Measurements from ENCODE around the gene ADAT2. TPM values are rescaled to one million over a fixed set of nuclear protein-coding genes. Genes with fewer than 3 reads are reported as not detected.

The ADAT2 gene
- total and polyA plus RNA-seq, 10 of the 15 experiments (the other 5 are each of a cell fraction or from before 2014, with no cell fraction given): 7.8 to 38.6 (median 17.3) TPM

GRCh38 chr6:143426026-143426425 is 24.5 kb downstream of the ADAT2 start:
- intact Hi-C loops (cut with micrococcal nuclease; ENCODE audit: unreplicated experiment): loop anchor here (5.0 to 10.0 kb wide), 5 partner anchors 149 to 954 kb away; partner anchors contain the start of gene HIVEP2
- no peak for FAIRE-seq
- Histone ChIP-seq H3K4me3 (no peak overlapping the region), H3K4me2 (ENCODE audit: control insufficient read depth, insufficient read depth) (no peak overlapping the region), H3K9me3 (replicated peaks; ENCODE audit: control insufficient read depth, insufficient read depth, low read length) (no peaks in the 10 kb centered on the region), H3K27me3 (replicated peaks in 1 of 2; ENCODE audit: control insufficient read depth in 2 of 2, insufficient read depth in 2 of 2, low read length in 1 of 2) (no peaks in the 10 kb centered on the region), H3K9ac (ENCODE audit: control insufficient read depth, insufficient read depth, low read length) (no peak overlapping the region), H3K79me2 (ENCODE audit: control insufficient read depth, insufficient read depth, low read length) (no peaks in the 10 kb centered on the region), H2AFZ (ENCODE audit: control insufficient read depth, low read depth, low read length) (no peak overlapping the region), H3K27ac (ENCODE audit: control insufficient read depth, insufficient read depth) (no peak overlapping the region), H3K4me1 (ENCODE audit: control insufficient read depth, insufficient read depth, low read length) (no peaks in the 10 kb centered on the region), H3K36me3 (ENCODE audit: control insufficient read depth in 2 of 2, insufficient read depth in 2 of 2, low read length in 1 of 2) (peaks cover 0 to 1% of the 10 kb centered on the region in 2 experiments; a peak in 1 of 4 replicates), H4K20me1 (ENCODE audit: control insufficient read depth, insufficient read depth) (no peaks in the 10 kb centered on the region)
- no TSS peak for BruUV-seq (replicated peaks)
- no peak for ATAC-seq
- POLR2A ChIA-PET: interaction anchor here (0.7 kb wide), 1 partner anchor 908 kb away, joined by 3 read pairs; no protein-coding TSS in a partner anchor
- SMC1A ChIA-PET (ENCODE audit: uncharacterized antibody, unreplicated experiment): interaction anchor here (0.8 to 5.9 kb wide), 8 partner anchors 11 to 858 kb away, joined by 3 to 54 read pairs (median 12); no protein-coding TSS in a partner anchor
- CTCF ChIA-PET: interaction anchor here (0.7 to 5.8 kb wide), 17 partner anchors 10 to 951 kb away, joined by 3 to 59 read pairs (median 4); no protein-coding TSS in a partner anchor
- in situ Hi-C loops (cut with MboI): no loop called here
- DNase-seq (ENCODE audit: low read depth, low spot score): no peak
- 98% methylated on average over 2 of the region's 2 CpGs for WGBS (ENCODE audit: insufficient coverage, insufficient replicate concordance, low lambda C conversion rate, missing lambda C conversion rate)
- RAD21 ChIA-PET (ENCODE audit: unreplicated experiment): interaction anchor here (1.1 to 4.4 kb wide), 6 partner anchors 25 to 951 kb away, joined by 3 to 30 read pairs (median 6); partner anchors contain the start of genes ADAT2 and PEX3
- TF ChIP-seq ZNF592 (IDR thresholded peaks at IDR 0.05) (no peak), ZNF207 (IDR thresholded peaks at IDR 0.05; ENCODE audit: borderline replicate concordance) (no peak), MYC (IDR thresholded peaks at IDR 0.05; ENCODE audit: insufficient read depth, insufficient read length, insufficient replicate concordance, low read length, severe bottlenecking) (no peak), RFX5 (IDR thresholded peaks at IDR 0.05; ENCODE audit: low read depth, low read length) (no peak), BHLHE40 (IDR thresholded peaks at IDR 0.05; ENCODE audit: borderline replicate concordance in 1 of 2, low read depth in 2 of 2, low read length in 1 of 2) (no peak), BRCA1 (IDR thresholded peaks at IDR 0.05; ENCODE audit: low read depth, low read length) (no peak), HSF1 (IDR thresholded peaks at IDR 0.05; ENCODE audit: low read depth, low read length) (no peak), MYB (IDR thresholded peaks at IDR 0.05; ENCODE audit: borderline replicate concordance, low read depth, low read length) (no peak), NRF1 (conservative IDR thresholded peaks at IDR 0.05; ENCODE audit: low read depth, low read length) (no peak), SIN3A (IDR thresholded peaks at IDR 0.05; ENCODE audit: low read depth, low read length) (no peak), TCF7 (IDR thresholded peaks at IDR 0.05; ENCODE audit: borderline replicate concordance) (no peak), E2F8 (IDR thresholded peaks at IDR 0.05; ENCODE audit: low read depth, partially characterized antibody) (no peak), MXI1 (IDR thresholded peaks at IDR 0.05; ENCODE audit: low read depth, low read length) (no peak), RAD21 (IDR thresholded peaks at IDR 0.05; ENCODE audit: insufficient read depth, low read depth, low read length) (no peak), TCF12 (IDR thresholded peaks at IDR 0.05; ENCODE audit: low read depth, low read length) (no peak), SP1 (IDR thresholded peaks at IDR 0.05; ENCODE audit: low read depth, low read length) (no peak)

All from GM12878 (cell line).